HG03060 (cell line): ENCODE data around the gene LRP1B.

Source experiments
- ATAC-seq: cut with Tn5 transposase; IDR thresholded peaks from one replicate; pipeline ENCODE4 v1.9.1; 2021; ENCODE audit warnings: low read depth, moderate number of reproducible peaks; ENCODE audit not compliant: unreplicated experiment

The LRP1B gene

GRCh38 chr2:140804700-140805260 lies 1326.0 kb downstream of the LRP1B start:
- no peak for ATAC-seq

GRCh38 chr2:140801311-140801710 lies 1329.5 kb downstream of the LRP1B start:
- ATAC-seq: no peak

GRCh38 chr2:140797718-140798117 lies 1333.1 kb downstream of the LRP1B start:
- peak; percentile 94 for ATAC-seq

GRCh38 chr2:140791802-140792201 lies 1339.0 kb downstream of the LRP1B start:
- ATAC-seq: no peak

GRCh38 chr2:140786585-140786984 lies 1344.2 kb downstream of the LRP1B start:
- ATAC-seq: no peak

GRCh38 chr2:140775411-140775810 lies 1355.4 kb downstream of the LRP1B start:
- no peak for ATAC-seq

GRCh38 chr2:140770645-140771044 lies 1360.2 kb downstream of the LRP1B start:
- no peak for ATAC-seq

GRCh38 chr2:140761807-140762206 lies 1369.0 kb downstream of the LRP1B start:
- ATAC-seq: no peak

- ATAC-seq: no peak
Observed at GRCh38 chr2:140759426-140760156, 1371.2 kb downstream of the LRP1B start.

- ATAC-seq: peak; percentile 91
Observed at GRCh38 chr2:140747665-140748064, 1383.2 kb downstream of the LRP1B start.

- ATAC-seq: no peak
Observed at GRCh38 chr2:140747090-140747489, 1383.7 kb downstream of the LRP1B start.

GRCh38 chr2:140744379-140744778 lies 1386.4 kb downstream of the LRP1B start:
- no peak for ATAC-seq

GRCh38 chr2:140737006-140737405 lies 1393.8 kb downstream of the LRP1B start:
- no peak for ATAC-seq

- ATAC-seq: no peak
Observed at GRCh38 chr2:140734992-140735391, 1395.8 kb downstream of the LRP1B start.

- no peak for ATAC-seq
Observed at GRCh38 chr2:140718999-140719398, 1411.8 kb downstream of the LRP1B start.

GRCh38 chr2:140717481-140717880 lies 1413.3 kb downstream of the LRP1B start:
- ATAC-seq: no peak

GRCh38 chr2:140714586-140714985 lies 1416.2 kb downstream of the LRP1B start:
- ATAC-seq: no peak

- no peak for ATAC-seq
Observed at GRCh38 chr2:140711867-140712266, 1418.9 kb downstream of the LRP1B start.

- no peak for ATAC-seq
Observed at GRCh38 chr2:140701726-140702125, 1429.1 kb downstream of the LRP1B start.

- ATAC-seq: no peak
Observed at GRCh38 chr2:140698636-140699035, 1432.2 kb downstream of the LRP1B start.

GRCh38 chr2:140696449-140696848 lies 1434.4 kb downstream of the LRP1B start:
- no peak for ATAC-seq

GRCh38 chr2:140695155-140695554 lies 1435.7 kb downstream of the LRP1B start:
- ATAC-seq: no peak
